ENCODE measurements around the gene CYTH3. TPM values are rescaled to one million over a fixed set of nuclear protein-coding genes. Genes with fewer than 3 reads are reported as not detected.
A peak's percentile ranks its signal among the peaks of the same experiment; 100 is the strongest.

CYTH3 gene
- total RNA-seq, 1 donor from 2014 or later = 46.0 TPM

GRCh38 chr7:6258440-6259182 lies 13.8 kb downstream of the CYTH3 start:
- DNase-seq = peak; percentile 81

GRCh38 chr7:6257675-6258074 lies 14.7 kb downstream of the CYTH3 start:
- no peak for DNase-seq

- DNase-seq = peak; percentile 49
Observed at GRCh38 chr7:6256677-6257535, 15.5 kb downstream of the CYTH3 start.

- no peak for DNase-seq
Observed at GRCh38 chr7:6256109-6256483, 16.3 kb downstream of the CYTH3 start.

GRCh38 chr7:6254866-6255265 lies 17.6 kb downstream of the CYTH3 start:
- no peak for DNase-seq

GRCh38 chr7:6252748-6253147 lies 19.7 kb downstream of the CYTH3 start:
- no peak for DNase-seq

GRCh38 chr7:6252341-6252746 lies 20.1 kb downstream of the CYTH3 start:
- no peak for DNase-seq

- no peak for DNase-seq
Observed at GRCh38 chr7:6251653-6252052, 20.8 kb downstream of the CYTH3 start.

GRCh38 chr7:6250364-6250833 lies 22.0 kb downstream of the CYTH3 start:
- DNase-seq = peak; percentile 67

- no peak for DNase-seq
Observed at GRCh38 chr7:6249043-6249442, 23.4 kb downstream of the CYTH3 start.

- DNase-seq = no peak
Observed at GRCh38 chr7:6248581-6248980, 23.8 kb downstream of the CYTH3 start.

- DNase-seq = no peak
Observed at GRCh38 chr7:6246251-6246917, 26.0 kb downstream of the CYTH3 start.

GRCh38 chr7:6244021-6244420 lies 28.4 kb downstream of the CYTH3 start:
- DNase-seq = no peak

- DNase-seq = no peak
Observed at GRCh38 chr7:6243168-6243567, 29.3 kb downstream of the CYTH3 start.

GRCh38 chr7:6242561-6242960 lies 29.9 kb downstream of the CYTH3 start:
- DNase-seq = no peak

- DNase-seq = no peak
Observed at GRCh38 chr7:6241607-6241973, 30.8 kb downstream of the CYTH3 start.

GRCh38 chr7:6238309-6238925 lies 34.0 kb downstream of the CYTH3 start:
- DNase-seq = no peak

GRCh38 chr7:6237730-6238129 lies 34.7 kb downstream of the CYTH3 start:
- no peak for DNase-seq

- no peak for DNase-seq
Observed at GRCh38 chr7:6237011-6237410, 35.4 kb downstream of the CYTH3 start.

GRCh38 chr7:6235029-6235871 lies 37.2 kb downstream of the CYTH3 start:
- no peak for DNase-seq

- DNase-seq = no peak
Observed at GRCh38 chr7:6234384-6234783, 38.0 kb downstream of the CYTH3 start.

- no peak for DNase-seq
Observed at GRCh38 chr7:6232534-6232933, 39.9 kb downstream of the CYTH3 start.

All from tongue (tissue), 2 donors.